Activated naive CD4-positive, alpha-beta T cell (primary cell): ENCODE measurements around the gene IL17B.

ENCODE experiments used
- DNase-seq, 4 experiments: peaks; one replicate each; lab custom pipeline; 2025; lab: John Stamatoyannopoulos, UW

IL17B gene

GRCh38 chr5:149414405-149415065 is 35.4 kb upstream of the IL17B start:
- DNase-seq, result no peak

GRCh38 chr5:149413477-149414210 is 34.6 kb upstream of the IL17B start:
- no peak for DNase-seq

GRCh38 chr5:149412783-149413476 is 33.8 kb upstream of the IL17B start:
- DNase-seq, result no peak

- no peak for DNase-seq
These were observed 32.8 kb upstream of the IL17B start for GRCh38 chr5:149411738-149412519.

GRCh38 chr5:149410721-149411432 is 31.8 kb upstream of the IL17B start:
- DNase-seq, result no peak

GRCh38 chr5:149410071-149410470 is 31.0 kb upstream of the IL17B start:
- no peak for DNase-seq

GRCh38 chr5:149409268-149409948 is 30.3 kb upstream of the IL17B start:
- no peak for DNase-seq

GRCh38 chr5:149408252-149409099 is 29.4 kb upstream of the IL17B start:
- DNase-seq, result no peak

GRCh38 chr5:149407323-149408251 is 28.5 kb upstream of the IL17B start:
- no peak for DNase-seq

GRCh38 chr5:149406979-149407306 is 27.9 kb upstream of the IL17B start:
- DNase-seq, result no peak

- DNase-seq, result no peak
These were observed 27.3 kb upstream of the IL17B start for GRCh38 chr5:149406203-149406978.

GRCh38 chr5:149405550-149406202 is 26.6 kb upstream of the IL17B start:
- DNase-seq, result no peak

GRCh38 chr5:149404746-149405549 is 25.9 kb upstream of the IL17B start:
- no peak for DNase-seq

GRCh38 chr5:149403923-149404745 is 25.0 kb upstream of the IL17B start:
- DNase-seq, result no peak

- DNase-seq, result no peak
These were observed 23.2 kb upstream of the IL17B start for GRCh38 chr5:149402291-149402690.

GRCh38 chr5:149401051-149401450 is 22.0 kb upstream of the IL17B start:
- no peak for DNase-seq
